ENCODE results near the gene CARHSP1.
"Not testable (repeated sequence)": the region's sequence is repeated elsewhere in the genome, so short reads cannot be mapped to it uniquely, and the experiment has no call there.

Gene CARHSP1

GRCh38 chr16:8849411-8850011 lies 19.3 kb downstream of the CARHSP1 start:
- H3K36me3 ChIP-seq (ENCODE audit: insufficient read depth, low read length): peaks cover 65% of the 10 kb centered on the region; the same call in 1 of the 2 replicates
- H3K4me3 ChIP-seq: no peak overlapping the region
- H3K27ac ChIP-seq: peak overlapping the region; percentile 51
- H3K9ac ChIP-seq (ENCODE audit: insufficient read length): no peak overlapping the region
- TF ChIP-seq EZH2 (IDR thresholded peaks at IDR 0.05): no peak
- TF ChIP-seq POLR2AphosphoS5 (IDR thresholded peaks at IDR 0.05; ENCODE audit: borderline replicate concordance, low read depth, low read length): no peak; the same call in 1 of the 2 replicates
- no peak for DNase-seq (ENCODE audit: low read depth, low spot score)
- no peaks in the 10 kb centered on the region for H3K9me3 ChIP-seq (ENCODE audit: low read depth, low read length)

GRCh38 chr16:8848939-8849391 lies 19.8 kb downstream of the CARHSP1 start:
- H3K9ac ChIP-seq (ENCODE audit: insufficient read length): no peak overlapping the region

GRCh38 chr16:8848231-8848938 lies 20.4 kb downstream of the CARHSP1 start:
- no peak overlapping the region for H3K4me3 ChIP-seq
- no peaks in the 10 kb centered on the region for H3K9me3 ChIP-seq (ENCODE audit: low read depth, low read length)
- H3K27ac ChIP-seq: peak overlapping the region; percentile 51
- H3K36me3 ChIP-seq (ENCODE audit: insufficient read depth, low read length): peaks cover 54% of the 10 kb centered on the region; the same call in 1 of the 2 replicates
- H3K9ac ChIP-seq (ENCODE audit: insufficient read length): no peak overlapping the region
- DNase-seq (ENCODE audit: low read depth, low spot score): no peak
- TF ChIP-seq EZH2 (IDR thresholded peaks at IDR 0.05) (no peak), POLR2AphosphoS5 (IDR thresholded peaks at IDR 0.05; ENCODE audit: borderline replicate concordance, low read depth, low read length) (peak; percentile 33; the same call in 1 of the 2 replicates)

More at GRCh38 chr16:8848939-8849391, 19.8 kb downstream of the CARHSP1 start:
- no peak for DNase-seq (ENCODE audit: low read depth, low spot score)
- TF ChIP-seq FOXP2 (optimal IDR thresholded peaks at IDR 0.05; ENCODE audit: control extremely low read depth, extremely low read length, insufficient read depth): no peak
- TF ChIP-seq EZH2 (IDR thresholded peaks at IDR 0.05): no peak
- TF ChIP-seq POLR2AphosphoS5 (IDR thresholded peaks at IDR 0.05; ENCODE audit: borderline replicate concordance, low read depth, low read length): no peak
- H3K9me3 ChIP-seq (ENCODE audit: low read depth, low read length): no peaks in the 10 kb centered on the region
- no peak overlapping the region for H3K4me3 ChIP-seq
- peaks cover 60% of the 10 kb centered on the region; the same call in 1 of the 2 replicates for H3K36me3 ChIP-seq (ENCODE audit: insufficient read depth, low read length)
- H3K27ac ChIP-seq: peak overlapping the region; percentile 51

- H3K36me3 ChIP-seq (ENCODE audit: insufficient read depth, low read length): peaks cover 46% of the 10 kb centered on the region; the same call in 1 of the 2 replicates
- TF ChIP-seq POLR2AphosphoS5 (IDR thresholded peaks at IDR 0.05; ENCODE audit: borderline replicate concordance, low read depth, low read length) (no peak), EZH2 (IDR thresholded peaks at IDR 0.05) (no peak), FOXP2 (optimal IDR thresholded peaks at IDR 0.05; ENCODE audit: control extremely low read depth, extremely low read length, insufficient read depth) (no peak)
- no peak for DNase-seq (ENCODE audit: low read depth, low spot score)
- H3K9me3 ChIP-seq (ENCODE audit: low read depth, low read length): no peaks in the 10 kb centered on the region
- H3K27ac ChIP-seq: peak overlapping the region; percentile 78
- H3K4me3 ChIP-seq: no peak overlapping the region
- H3K9ac ChIP-seq (ENCODE audit: insufficient read length): no peak overlapping the region
Observed at GRCh38 chr16:8847623-8848022, 21.2 kb downstream of the CARHSP1 start.

- peaks cover 42% of the 10 kb centered on the region; the same call in 1 of the 2 replicates for H3K36me3 ChIP-seq (ENCODE audit: insufficient read depth, low read length)
- TF ChIP-seq POLR2AphosphoS5 (IDR thresholded peaks at IDR 0.05; ENCODE audit: borderline replicate concordance, low read depth, low read length) (no peak), FOXP2 (optimal IDR thresholded peaks at IDR 0.05; ENCODE audit: control extremely low read depth, extremely low read length, insufficient read depth) (no peak), EZH2 (IDR thresholded peaks at IDR 0.05) (no peak)
- H3K9ac ChIP-seq (ENCODE audit: insufficient read length): no peak overlapping the region
- no peaks in the 10 kb centered on the region for H3K9me3 ChIP-seq (ENCODE audit: low read depth, low read length)
- DNase-seq (ENCODE audit: low read depth, low spot score): no peak
- H3K27ac ChIP-seq: peak overlapping the region; percentile 78
- H3K4me3 ChIP-seq: no peak overlapping the region
Observed at GRCh38 chr16:8847145-8847544, 21.7 kb downstream of the CARHSP1 start.

- 0 out of 2 replicates have a peak, but pooled peaks have one; percentile 14 for TF ChIP-seq POLR2AphosphoS5 (IDR thresholded peaks at IDR 0.05; ENCODE audit: borderline replicate concordance, low read depth, low read length)
- TF ChIP-seq FOXP2 (optimal IDR thresholded peaks at IDR 0.05; ENCODE audit: control extremely low read depth, extremely low read length, insufficient read depth): no peak
- Histone ChIP-seq H3K36me3 (ENCODE audit: insufficient read depth, low read length) (peaks cover 36% of the 10 kb centered on the region; the same call in 1 of the 2 replicates), H3K9me3 (ENCODE audit: low read depth, low read length) (no peaks in the 10 kb centered on the region), H3K9ac (ENCODE audit: insufficient read length) (no peak overlapping the region), H3K27ac (peak overlapping the region; percentile 78; the same call in 1 of the 2 replicates), H3K4me3 (no peak overlapping the region)
- DNase-seq (ENCODE audit: low read depth, low spot score): no peak
Observed at GRCh38 chr16:8846401-8846932, 22.3 kb downstream of the CARHSP1 start.

- Histone ChIP-seq H3K27ac (0 out of 2 replicates have a peak overlapping the region, but pooled peaks have one; percentile 19), H3K9me3 (ENCODE audit: low read depth, low read length) (no peaks in the 10 kb centered on the region), H3K9ac (ENCODE audit: insufficient read length) (no peak overlapping the region), H3K4me3 (no peak overlapping the region), H3K36me3 (ENCODE audit: insufficient read depth, low read length) (peaks cover 32% of the 10 kb centered on the region; the same call in 1 of the 2 replicates)
- no peak for DNase-seq (ENCODE audit: low read depth, low spot score)
- TF ChIP-seq FOXP2 (optimal IDR thresholded peaks at IDR 0.05; ENCODE audit: control extremely low read depth, extremely low read length, insufficient read depth) (no peak), POLR2AphosphoS5 (IDR thresholded peaks at IDR 0.05; ENCODE audit: borderline replicate concordance, low read depth, low read length) (no peak), EZH2 (IDR thresholded peaks at IDR 0.05) (no peak)
Observed at GRCh38 chr16:8845699-8846298, 23.0 kb downstream of the CARHSP1 start.

GRCh38 chr16:8843296-8843695 lies 25.5 kb downstream of the CARHSP1 start:
- H3K27ac ChIP-seq; H3K9ac ChIP-seq (ENCODE audit: insufficient read length); DNase-seq (ENCODE audit: low read depth, low spot score); H3K4me3 ChIP-seq; H3K9me3 ChIP-seq (ENCODE audit: low read depth, low read length): not testable (repeated sequence)
- H3K36me3 ChIP-seq (ENCODE audit: insufficient read depth, low read length): peaks cover 14% of the 10 kb centered on the region; the same call in 1 of the 2 replicates

GRCh38 chr16:8842016-8842415 lies 26.8 kb downstream of the CARHSP1 start:
- H3K4me3 ChIP-seq; H3K27ac ChIP-seq; DNase-seq (ENCODE audit: low read depth, low spot score): not testable (repeated sequence)

GRCh38 chr16:8837594-8837993 lies 31.2 kb downstream of the CARHSP1 start:
- not testable (repeated sequence) for H3K9ac ChIP-seq (ENCODE audit: insufficient read length); H3K27ac ChIP-seq; DNase-seq (ENCODE audit: low read depth, low spot score); H3K36me3 ChIP-seq (ENCODE audit: insufficient read depth, low read length); H3K4me3 ChIP-seq; H3K9me3 ChIP-seq (ENCODE audit: low read depth, low read length)

More at GRCh38 chr16:8842016-8842415, 26.8 kb downstream of the CARHSP1 start:
- H3K36me3 ChIP-seq (ENCODE audit: insufficient read depth, low read length); H3K9me3 ChIP-seq (ENCODE audit: low read depth, low read length); H3K9ac ChIP-seq (ENCODE audit: insufficient read length): not testable (repeated sequence)

GRCh38 chr16:8836797-8837196 lies 32.0 kb downstream of the CARHSP1 start:
- not testable (repeated sequence) for H3K9me3 ChIP-seq (ENCODE audit: low read depth, low read length); DNase-seq (ENCODE audit: low read depth, low spot score); H3K27ac ChIP-seq; H3K9ac ChIP-seq (ENCODE audit: insufficient read length); H3K36me3 ChIP-seq (ENCODE audit: insufficient read depth, low read length); H3K4me3 ChIP-seq

All from SK-N-MC (cell line).